HG02798 (cell line): Measurements from ENCODE around the gene MAPT.
"Not testable (repeated sequence)": the region's sequence is repeated elsewhere in the genome, so short reads cannot be mapped to it uniquely, and the experiment has no call there.

ENCODE experiments used
- ATAC-seq: cut with Tn5 transposase; IDR thresholded peaks from one replicate; pipeline ENCODE4 v1.9.1; 2021; ENCODE audit warnings: mild to moderate bottlenecking; ENCODE audit not compliant: unreplicated experiment, poor library complexity

Gene MAPT

DNA sequence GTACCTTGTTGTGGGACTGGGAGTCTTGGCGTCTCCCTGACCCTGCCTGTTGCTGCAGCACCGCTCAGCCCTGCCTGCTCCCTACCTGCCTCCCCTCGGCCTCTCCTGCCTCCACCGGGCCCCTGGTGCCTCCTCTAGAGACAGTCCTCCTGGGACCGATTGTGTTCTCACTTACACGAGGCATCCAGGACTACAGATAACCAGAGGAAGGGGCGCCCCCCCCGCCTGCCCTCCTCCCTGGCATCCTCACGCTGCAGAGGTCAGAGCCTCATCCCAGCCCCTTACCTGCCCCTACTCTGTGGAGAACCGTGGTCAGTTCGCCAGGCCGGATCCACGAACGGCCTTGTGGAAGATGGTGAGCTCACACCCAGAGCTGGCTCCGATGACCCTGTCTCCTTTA is 24.8 kb downstream of the MAPT start:
- no peak for ATAC-seq

DNA sequence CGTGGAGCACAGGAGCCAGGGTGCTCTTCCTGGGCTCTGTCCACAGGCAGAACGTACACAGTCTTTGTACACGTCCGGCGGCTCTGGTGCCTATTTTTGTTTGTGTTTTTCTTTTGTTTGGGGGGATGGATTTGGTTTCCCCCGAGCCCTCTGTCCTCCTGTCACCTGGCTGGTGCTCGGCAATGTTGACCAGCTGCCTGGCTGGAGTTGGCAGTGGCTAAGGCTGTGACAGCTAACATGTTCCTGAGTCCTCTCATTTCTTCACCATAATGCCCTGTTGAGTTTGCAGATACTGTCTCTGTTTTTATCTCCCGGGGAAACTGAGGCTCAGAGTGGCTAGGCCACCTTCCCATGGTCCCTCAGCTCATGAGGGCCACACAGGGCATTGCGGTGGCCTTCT is 25.7 kb downstream of the MAPT start:
- no peak for ATAC-seq

DNA sequence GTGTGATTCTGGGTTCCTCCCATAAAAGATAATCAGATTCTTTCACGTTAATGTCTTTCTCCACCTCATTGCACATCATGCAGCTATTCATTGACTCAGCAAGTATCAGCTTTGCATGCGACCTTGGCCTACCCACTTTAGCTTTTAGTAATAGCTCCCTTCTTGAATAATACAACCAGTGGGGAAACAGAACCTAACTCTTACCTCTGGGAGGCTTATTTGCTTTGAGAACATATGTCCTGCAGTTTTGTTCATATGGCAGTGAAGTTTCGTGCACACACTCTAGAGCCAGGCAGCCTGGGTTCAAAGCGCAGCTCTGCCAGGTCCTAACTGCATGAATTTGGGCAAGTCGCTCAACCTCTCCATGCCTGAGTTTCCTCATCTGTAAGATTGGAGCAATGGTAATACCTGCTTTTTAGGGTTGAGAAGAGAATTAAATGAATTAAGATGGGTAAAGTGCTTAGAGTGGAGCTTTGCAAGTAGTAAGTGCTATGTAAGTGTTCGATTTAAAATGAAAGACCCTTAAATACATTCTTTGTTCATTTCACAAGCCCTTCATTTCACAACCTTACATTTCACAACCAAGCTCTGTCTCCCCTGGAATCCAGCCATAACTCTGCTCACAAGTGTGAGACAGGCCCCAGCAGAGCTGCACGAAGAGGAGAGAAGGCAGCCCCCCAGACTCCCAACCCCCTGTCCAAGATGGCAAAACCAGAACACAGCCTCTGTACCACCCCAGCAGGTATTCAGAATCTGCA is 29.3 kb downstream of the MAPT start:
- ATAC-seq: no peak

DNA sequence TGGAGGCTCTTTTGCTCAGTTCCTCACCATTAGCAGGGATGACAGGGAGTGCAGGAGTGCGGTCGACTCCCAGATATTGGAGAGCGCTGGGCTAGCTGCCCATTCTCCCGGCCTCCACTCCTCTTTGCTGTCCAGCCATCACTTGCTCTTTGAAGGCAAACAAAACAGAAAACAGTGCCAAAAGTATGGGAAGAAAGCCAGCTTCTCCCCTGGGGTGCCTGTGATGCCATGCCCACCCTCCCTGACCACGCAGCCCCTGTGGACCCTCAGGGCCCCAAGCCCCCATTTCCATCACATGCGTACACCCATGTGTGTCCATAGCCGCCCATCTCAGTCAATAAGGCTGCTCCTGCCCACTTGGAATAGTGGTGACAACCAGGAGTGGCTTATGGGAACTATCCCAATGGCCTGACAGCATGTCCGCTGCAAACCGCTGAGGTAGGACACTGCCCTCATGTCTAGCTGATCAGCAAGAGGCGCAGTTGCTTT is 30.0 kb downstream of the MAPT start:
- no peak for ATAC-seq

DNA sequence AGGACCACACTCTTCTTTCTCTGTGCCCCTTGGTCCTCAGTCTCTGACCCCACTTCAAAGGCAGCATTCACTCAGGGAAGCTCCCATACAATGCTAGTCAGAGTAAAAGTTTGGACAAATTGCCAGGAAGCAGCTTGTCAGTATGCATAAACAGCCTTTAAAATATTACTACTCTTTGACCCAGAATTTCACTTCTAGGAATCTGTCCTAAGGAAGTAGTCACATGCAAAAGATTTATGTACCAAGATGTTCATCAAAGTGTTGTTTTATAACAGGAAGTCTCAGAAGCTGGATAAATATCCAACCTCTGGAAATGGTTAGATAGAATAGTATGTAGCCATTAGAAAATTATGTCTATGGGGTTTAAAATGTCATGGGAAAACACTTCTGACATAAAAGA is 31.0 kb downstream of the MAPT start:
- no peak for ATAC-seq

DNA sequence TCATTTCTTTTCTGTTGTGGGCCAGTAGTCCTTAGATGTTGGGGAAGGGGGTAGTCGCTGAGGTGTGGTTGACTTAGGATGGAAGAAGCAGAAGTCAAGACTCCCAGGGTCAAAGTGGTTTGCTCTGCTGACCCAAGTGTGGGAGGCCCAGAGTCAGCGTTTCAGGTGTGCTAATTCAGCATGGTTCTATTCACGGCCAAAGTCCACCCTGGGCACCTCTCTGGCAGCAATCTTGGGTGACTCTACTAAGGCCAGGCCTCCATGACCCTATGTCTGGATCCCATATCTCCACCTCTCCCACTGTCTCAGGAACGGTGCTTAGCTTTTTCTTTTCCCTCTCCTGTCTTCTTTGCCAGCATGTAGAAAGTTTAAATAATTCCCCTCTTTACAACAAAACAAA is 32.9 kb downstream of the MAPT start:
- ATAC-seq: no peak

DNA sequence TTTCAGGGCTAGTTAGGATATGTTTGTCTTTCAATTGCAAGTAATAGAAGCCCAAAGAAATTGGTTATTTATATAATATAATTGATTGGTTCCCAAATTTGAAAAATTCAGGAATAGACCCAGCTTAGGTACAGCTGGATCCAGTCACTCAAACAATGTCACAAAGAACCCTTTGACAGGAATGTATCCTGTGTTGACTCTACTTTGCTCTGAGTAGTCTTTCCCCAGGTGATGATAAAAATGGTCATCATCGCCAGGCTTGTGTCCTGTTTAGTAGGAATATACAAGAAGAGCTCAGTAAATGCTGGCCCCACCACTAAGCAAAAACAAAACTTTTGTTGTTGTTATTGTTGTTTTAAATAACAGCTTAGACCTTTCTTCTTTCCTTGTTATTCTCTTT is 35.0 kb downstream of the MAPT start:
- no peak for ATAC-seq

DNA sequence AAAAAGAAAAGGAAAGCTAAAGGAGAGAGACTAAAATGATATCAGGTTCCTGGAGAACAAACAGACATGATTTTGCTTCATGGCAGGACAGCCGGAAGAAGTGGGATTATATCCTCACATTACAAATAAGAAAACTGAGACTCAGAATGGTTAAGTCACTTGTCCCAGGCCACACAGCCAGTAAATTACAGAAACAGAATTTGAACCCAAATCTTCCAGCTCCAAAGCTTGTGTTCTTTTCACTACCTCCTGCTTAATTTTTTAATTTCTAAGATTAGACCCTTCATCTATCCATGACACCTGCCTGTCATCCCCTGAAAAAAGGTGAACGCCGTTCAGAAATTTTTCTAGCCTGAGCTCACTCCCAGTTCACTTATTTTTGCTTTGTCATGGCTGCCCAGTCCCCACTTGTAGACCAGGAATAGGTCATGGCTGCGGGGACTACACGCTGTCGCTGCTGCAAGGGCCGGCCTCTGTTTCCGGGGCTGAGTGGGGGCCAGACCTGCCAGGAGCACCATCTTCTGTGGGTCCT is 36.1 kb downstream of the MAPT start:
- no peak for ATAC-seq

DNA sequence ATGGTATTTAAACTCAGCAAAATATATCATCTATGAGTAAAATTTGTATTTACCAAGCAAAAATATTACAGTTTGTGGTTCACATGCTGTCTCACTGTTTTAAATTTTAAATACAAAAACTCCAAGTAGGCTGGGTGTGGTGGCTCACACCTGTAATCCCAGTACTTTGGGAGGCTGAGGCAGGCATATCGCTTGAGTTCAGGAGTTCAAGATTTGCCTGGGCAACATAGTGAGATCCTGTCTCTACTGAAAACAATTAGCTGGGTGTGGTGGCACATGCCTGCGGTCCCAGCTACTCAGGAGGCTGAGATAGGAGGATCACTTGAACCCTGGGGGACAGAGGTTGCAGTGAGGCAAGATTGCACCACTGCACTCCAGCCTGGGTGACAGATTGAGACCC is 37.3 kb downstream of the MAPT start:
- no peak for ATAC-seq

DNA sequence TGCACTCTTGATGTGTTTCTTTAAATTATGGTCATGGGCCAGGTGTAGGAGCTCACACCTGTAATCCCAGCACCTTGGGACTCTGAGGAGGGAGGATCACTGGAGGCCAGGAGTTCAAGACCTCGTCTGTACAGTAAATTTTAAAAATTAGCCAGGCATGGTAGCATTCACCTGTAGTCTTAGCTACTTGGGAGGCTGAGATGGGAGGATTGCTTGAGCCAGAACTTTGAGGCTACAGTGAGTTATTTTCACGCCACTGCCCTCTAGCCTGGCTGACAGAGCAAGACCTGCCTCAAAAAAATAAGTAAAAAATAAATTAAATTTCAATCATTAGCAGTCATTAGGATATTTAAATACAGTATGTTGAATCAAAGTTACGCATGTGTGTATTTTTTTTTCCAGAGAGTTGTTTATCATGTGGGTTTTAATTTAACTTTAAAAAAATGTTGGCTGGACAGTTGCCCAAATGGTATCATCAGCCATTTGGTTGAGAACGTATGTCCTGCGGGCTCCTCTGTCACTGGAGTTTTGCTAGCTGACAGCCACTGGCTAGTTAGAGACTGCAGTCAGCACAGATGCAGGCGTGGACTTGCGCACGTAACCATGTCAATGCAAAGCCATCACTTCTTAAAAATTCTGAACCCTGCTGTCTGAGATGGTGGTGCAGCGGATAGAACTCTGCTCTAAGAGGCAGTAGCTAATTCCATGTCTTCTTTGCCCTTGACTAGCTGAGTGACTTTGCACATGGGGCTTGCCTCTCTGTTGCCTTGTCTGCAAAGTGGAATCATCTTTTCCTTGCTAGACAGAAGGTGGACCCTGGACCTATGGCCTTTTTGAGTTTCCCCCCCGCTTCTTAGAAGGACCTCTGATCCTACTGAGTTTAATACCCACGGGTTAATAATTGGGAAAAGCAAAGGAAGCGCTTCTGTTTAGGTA is 40.0 kb downstream of the MAPT start:
- no peak for ATAC-seq

DNA sequence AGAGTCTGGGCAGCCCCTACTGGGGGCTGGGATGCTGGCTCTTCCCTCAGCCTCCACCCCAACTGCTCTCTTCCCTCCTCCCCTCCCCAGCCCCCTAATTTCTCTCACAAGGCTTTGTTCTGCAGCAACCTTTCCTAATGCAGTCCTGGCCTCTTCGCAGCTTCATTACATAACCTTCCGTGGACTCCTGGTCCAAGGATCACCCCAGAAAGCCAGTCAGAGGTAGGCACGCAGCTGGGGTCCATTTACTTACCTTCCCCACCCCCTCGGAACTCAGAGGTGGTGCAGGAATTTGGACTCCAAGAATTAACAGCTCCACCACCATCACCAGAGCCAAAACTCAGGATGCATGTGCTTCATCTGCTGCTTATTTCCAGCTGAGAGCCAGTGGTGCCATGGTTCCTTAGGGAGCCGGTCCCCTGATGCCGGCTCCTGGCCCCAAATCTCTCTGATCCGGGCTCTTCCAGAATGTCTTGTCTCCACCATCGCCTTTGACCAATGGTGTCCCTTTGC is 40.9 kb downstream of the MAPT start:
- ATAC-seq: no peak

DNA sequence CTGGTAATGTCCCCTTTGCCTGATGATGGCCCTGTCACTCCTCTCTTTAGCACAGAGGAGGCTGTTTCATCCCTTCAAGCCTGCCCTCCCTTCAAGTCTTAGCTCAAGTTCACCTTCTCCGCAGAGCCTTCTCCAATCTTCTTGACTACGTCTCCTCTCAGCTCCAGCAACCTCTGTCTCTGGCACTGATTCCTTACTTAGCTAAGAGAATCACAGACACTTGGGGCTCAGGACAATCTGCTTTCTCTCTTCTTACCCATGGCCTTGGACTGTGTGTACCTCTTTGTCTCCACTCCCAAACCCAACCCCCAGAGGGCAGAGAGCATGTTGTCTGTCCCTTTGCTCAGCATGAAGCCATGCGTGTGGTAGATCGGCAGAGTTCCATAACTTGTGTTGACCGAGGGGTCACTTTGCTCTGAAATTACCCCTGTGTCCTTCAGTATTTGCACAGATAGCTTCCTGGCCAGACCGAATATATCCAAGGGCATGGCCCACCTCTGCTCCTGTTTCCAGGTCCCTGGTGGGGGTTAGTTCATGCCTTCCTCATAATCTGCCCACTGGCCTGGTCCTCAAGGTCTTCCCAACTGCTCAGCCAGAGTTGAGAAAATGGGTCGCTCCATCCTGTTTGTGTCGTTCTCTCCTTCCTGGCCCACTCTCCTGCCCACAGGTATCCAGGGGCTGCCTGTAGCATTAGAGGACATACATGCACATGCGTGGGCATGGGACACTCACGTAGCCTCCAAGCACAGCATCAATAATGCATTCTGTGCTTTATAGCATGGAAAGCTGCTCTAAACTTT is 41.6 kb downstream of the MAPT start:
- no peak for ATAC-seq

DNA sequence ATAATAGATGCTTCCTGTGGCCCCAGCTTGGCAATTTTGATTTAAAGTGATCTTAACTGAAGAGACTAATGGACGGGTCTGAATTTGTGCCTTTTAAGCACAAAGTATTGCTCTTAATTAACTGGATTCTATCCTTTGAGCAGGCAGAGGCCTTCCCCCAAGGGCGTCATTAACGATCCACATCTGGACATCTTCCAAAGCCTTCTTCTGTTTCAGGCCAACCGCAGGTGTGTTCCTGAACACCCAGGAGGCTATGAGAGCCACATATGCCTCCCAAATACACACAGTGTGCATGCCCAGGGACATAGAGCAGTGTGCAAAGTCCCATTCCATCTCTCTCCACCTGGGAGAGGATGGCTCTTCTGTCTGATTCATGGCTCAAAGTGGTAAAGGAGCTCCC is 42.3 kb downstream of the MAPT start:
- no peak for ATAC-seq

DNA sequence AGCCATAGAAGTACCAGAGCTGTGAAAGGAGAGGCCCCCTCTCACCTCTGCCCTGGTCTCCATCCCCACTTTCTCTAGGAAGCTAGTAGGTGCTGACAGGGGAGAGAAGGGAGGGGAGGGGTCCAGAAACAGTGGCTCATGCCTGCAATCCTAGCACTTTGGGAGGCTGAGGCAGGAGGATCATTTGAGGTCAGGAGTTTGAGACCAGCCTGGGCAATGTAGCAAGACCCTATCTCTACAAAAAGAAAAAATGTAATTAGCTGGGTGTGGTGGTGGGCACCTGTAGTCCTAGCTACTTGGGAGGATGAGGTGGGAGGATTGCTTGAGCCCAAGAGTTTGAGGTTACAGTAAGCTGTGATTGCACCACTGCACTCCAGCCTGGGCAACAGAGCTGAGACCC is 42.8 kb downstream of the MAPT start:
- not testable (repeated sequence) for ATAC-seq

DNA sequence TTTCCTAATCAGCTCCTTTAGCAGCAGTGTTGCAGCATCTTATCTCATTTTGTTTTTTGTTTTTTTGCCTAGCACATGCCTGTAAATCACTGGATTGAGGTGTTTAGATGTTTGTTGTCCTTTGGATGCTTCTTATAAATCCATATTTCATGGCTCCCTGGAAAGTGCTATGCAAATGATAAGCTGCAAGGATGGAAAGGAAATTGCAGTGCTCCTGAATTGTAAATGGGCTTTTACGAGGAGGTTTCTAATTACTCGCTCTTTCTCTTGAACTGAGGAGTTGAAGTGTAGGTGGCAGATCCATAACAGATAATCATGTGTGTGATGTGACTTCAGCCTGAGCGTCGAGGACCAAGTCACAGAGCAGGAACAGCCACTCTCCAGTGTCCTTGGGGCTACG is 45.0 kb downstream of the MAPT start:
- no peak for ATAC-seq

DNA sequence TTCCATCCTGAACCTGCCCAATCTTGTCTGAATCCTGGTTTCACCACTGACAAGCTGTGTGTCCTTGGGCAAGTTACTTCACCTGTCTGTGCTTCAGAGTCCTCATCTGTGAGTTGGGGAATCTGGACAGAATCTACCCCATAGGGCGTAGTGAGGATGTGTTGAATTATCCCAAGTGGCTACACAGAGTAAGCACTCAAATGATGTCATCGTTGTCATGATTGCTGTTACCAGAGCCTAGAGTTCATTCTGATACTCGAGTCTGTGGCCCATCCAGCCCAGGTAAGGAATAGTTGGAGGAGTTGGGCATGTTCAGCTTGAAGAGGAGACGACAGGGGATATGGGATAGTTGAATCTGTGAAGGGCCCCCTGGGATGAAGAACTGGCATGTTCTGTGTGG is 45.9 kb downstream of the MAPT start:
- no peak for ATAC-seq

DNA sequence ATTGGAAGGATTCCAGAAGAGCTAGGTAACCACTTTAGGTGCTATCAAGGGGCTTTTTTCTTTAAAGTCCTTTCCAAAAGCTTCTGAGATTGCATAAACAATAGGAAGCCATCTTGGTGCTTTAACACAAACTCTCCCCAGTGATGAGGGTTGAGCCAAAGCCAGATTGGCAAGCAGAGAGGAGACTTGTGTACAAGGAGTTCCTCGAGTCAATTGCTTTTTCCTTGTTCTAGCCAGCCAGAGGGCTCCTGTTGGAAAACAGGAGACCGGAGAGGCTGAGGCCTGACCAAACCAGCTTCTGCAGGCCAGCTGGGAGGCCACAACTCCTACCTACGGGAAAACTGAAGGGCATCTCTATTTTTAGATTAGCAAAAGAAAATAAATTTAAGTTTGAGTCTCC is 46.5 kb downstream of the MAPT start:
- ATAC-seq: no peak

DNA sequence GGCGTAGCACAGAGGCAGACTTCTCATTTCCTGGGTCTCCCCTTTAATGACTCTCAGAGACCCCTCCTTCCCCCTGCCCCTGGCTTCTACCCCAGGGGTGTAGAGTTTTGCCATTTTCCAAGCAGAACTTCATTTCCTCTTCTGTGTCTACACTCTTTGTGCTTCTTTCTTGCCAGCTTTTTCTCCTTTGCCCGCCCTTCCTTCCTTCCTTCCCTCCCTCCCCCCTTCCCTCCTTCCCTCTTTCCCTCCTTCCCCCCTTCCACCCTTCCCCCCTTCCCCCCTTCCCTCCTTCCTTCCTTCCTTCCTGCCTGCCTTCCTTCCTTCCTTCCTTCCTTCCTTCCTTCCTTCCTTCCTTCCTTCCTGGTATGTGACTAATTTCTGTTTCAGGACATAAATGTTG is 47.0 kb downstream of the MAPT start:
- no peak for ATAC-seq

DNA sequence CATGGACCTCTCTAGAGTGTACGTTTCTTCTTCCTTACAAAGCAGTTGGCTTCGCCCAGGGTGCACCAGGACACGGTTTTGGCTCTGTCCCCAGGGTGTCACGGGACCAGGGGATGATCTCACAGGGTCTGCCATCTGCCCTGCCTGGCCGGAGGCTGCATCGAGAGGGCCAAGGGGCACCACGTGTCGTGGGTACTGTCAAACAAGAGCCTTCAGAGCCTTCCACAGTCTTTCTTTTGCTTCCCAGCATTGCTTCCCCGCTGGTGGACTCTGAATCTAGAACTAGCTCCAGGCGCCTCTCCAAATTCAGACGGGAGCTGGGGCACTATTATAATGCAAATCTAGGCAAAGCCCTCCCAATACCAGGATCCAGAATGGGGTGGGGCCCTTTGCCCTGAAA is 47.9 kb downstream of the MAPT start:
- ATAC-seq: no peak

DNA sequence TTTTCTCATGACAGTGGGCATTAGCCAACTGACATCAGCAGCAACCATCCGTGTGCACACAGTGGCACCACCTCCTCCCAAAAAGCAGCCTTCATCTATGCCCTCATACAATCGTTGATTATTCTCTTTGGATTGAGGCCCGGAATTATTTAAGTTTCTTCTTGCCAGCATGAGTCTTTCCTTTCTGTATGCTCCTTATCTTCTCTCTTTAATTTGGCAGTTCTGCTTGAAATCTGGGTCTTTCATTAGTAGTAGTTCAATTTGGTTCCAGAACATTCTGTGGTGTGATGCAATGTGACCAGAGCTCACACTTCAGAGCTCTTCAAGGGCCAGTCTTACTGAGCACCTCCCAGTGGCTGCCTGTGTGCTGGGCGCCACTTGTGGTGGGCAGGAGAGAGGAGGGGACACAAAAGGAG is 52.5 kb downstream of the MAPT start:
- no peak for ATAC-seq
